HCEC 1CT (cell line): ENCODE data around the gene KRT39.

Experiments
- DNase-seq: peaks from one replicate; pipeline ENCODE4 v3.0.0-alpha.2; 2017

The KRT39 gene

GRCh38 chr17:40980117-40980516 lies 13.4 kb upstream of the KRT39 start:
- DNase-seq = no peak

GRCh38 chr17:40978575-40979151 lies 11.9 kb upstream of the KRT39 start:
- no peak for DNase-seq

GRCh38 chr17:40975516-40975915 lies 8.8 kb upstream of the KRT39 start:
- no peak for DNase-seq

- DNase-seq = no peak
Observed at GRCh38 chr17:40974366-40974765, 7.6 kb upstream of the KRT39 start.

GRCh38 chr17:40967582-40967981 lies 834 bp upstream of the KRT39 start:
- DNase-seq = no peak

- peak; percentile 44 for DNase-seq
Observed at GRCh38 chr17:40963838-40964237, 2.9 kb downstream of the KRT39 start.

GRCh38 chr17:40962059-40962561 lies 4.6 kb downstream of the KRT39 start:
- no peak for DNase-seq

GRCh38 chr17:40961591-40961990 lies 5.2 kb downstream of the KRT39 start:
- no peak for DNase-seq

- DNase-seq = no peak
Observed at GRCh38 chr17:40960144-40960543, 6.6 kb downstream of the KRT39 start.

- DNase-seq = no peak
Observed at GRCh38 chr17:40958086-40958953, 8.4 kb downstream of the KRT39 start.

GRCh38 chr17:40956401-40957254 lies 10.1 kb downstream of the KRT39 start:
- DNase-seq = peak; percentile 96

- DNase-seq = peak; percentile 93
Observed at GRCh38 chr17:40953881-40954280, 12.9 kb downstream of the KRT39 start.

- DNase-seq = peak; percentile 92
Observed at GRCh38 chr17:40952661-40953060, 14.1 kb downstream of the KRT39 start.

GRCh38 chr17:40952154-40952553 lies 14.6 kb downstream of the KRT39 start:
- no peak for DNase-seq

- no peak for DNase-seq
Observed at GRCh38 chr17:40951011-40951622, 15.6 kb downstream of the KRT39 start.

GRCh38 chr17:40950176-40950575 lies 16.6 kb downstream of the KRT39 start:
- DNase-seq = no peak

- DNase-seq = no peak
Observed at GRCh38 chr17:40949418-40949817, 17.3 kb downstream of the KRT39 start.

- no peak for DNase-seq
Observed at GRCh38 chr17:40947929-40948328, 18.8 kb downstream of the KRT39 start.

- no peak for DNase-seq
Observed at GRCh38 chr17:40945414-40945813, 21.3 kb downstream of the KRT39 start.

- DNase-seq = no peak
Observed at GRCh38 chr17:40944531-40944930, 22.2 kb downstream of the KRT39 start.

- DNase-seq = no peak
Observed at GRCh38 chr17:40942553-40942952, 24.2 kb downstream of the KRT39 start.

- no peak for DNase-seq
Observed at GRCh38 chr17:40940266-40940665, 26.5 kb downstream of the KRT39 start.

- no peak for DNase-seq
Observed at GRCh38 chr17:40938981-40939380, 27.8 kb downstream of the KRT39 start.
